SK-N-SH treated with all-trans-retinoic acid at 6 μM for 48 hours (cell line): ENCODE measurements around the gene SAE1.

Experiments
- ARNTL ChIP-seq: fragments of 450-650 bp; formaldehyde crosslinking; IDR thresholded peaks from 2 replicates; pipeline ENCODE4 v1.5.0; 2020; ENCODE audit warnings: low read depth, mild to moderate bottlenecking, moderate library complexity, borderline replicate concordance
- BACH2 ChIP-seq: fragments of 250-450 bp; sonication (Bioruptor Pico); IDR thresholded peaks from 2 replicates; pipeline ENCODE4 v1.9.0; 2021; ENCODE audit warnings: mild to moderate bottlenecking, borderline replicate concordance
- ESRRG ChIP-seq: fragments of 250-450 bp; sonication (Bioruptor Pico); IDR thresholded peaks from 2 replicates; pipeline ENCODE4 v1.6.1; 2021; ENCODE audit warnings: mild to moderate bottlenecking
- TOX ChIP-seq: fragments of 250-450 bp; sonication (Bioruptor Pico); IDR thresholded peaks from 2 replicates; pipeline ENCODE4 v1.8.0; 2021; ENCODE audit warnings: mild to moderate bottlenecking, moderate library complexity, borderline replicate concordance
- ZFP3 ChIP-seq: fragments of 250-450 bp; sonication (Bioruptor Pico); IDR thresholded peaks from 2 replicates; pipeline ENCODE4 v1.5.0; 2020; ENCODE audit warnings: mild to moderate bottlenecking, moderate library complexity
- ZNF565 ChIP-seq: fragments of 450-650 bp; formaldehyde crosslinking; conservative IDR thresholded peaks from 2 replicates; pipeline ENCODE4 v1.5.0; 2020; ENCODE audit warnings: low read depth, mild to moderate bottlenecking, moderate library complexity
- ZNF8 ChIP-seq: fragments of 450-650 bp; formaldehyde crosslinking; IDR thresholded peaks from 2 replicates; pipeline ENCODE4 v1.5.0; 2020; ENCODE audit warnings: mild to moderate bottlenecking, moderate library complexity
- TF ChIP-seq, protein P1 (sequence below): fragments of 250-450 bp; sonication (Bioruptor Pico); IDR thresholded peaks from 2 replicates; pipeline ENCODE4 v1.8.0; 2020; ENCODE audit warnings: mild to moderate bottlenecking, moderate library complexity, borderline replicate concordance
- TF ChIP-seq, protein P2 (sequence below): fragments of 250-450 bp; sonication (Bioruptor Pico); IDR thresholded peaks from 2 replicates; pipeline ENCODE4 v1.5.1; 2021; ENCODE audit warnings: mild to moderate bottlenecking, moderate library complexity
- TF ChIP-seq, protein P3 (sequence below): fragments of 250-450 bp; sonication (Bioruptor Pico); IDR thresholded peaks from 2 replicates; pipeline ENCODE4 v1.8.0; 2021; ENCODE audit warnings: low read depth, mild to moderate bottlenecking, moderate library complexity, borderline replicate concordance

DNA sequence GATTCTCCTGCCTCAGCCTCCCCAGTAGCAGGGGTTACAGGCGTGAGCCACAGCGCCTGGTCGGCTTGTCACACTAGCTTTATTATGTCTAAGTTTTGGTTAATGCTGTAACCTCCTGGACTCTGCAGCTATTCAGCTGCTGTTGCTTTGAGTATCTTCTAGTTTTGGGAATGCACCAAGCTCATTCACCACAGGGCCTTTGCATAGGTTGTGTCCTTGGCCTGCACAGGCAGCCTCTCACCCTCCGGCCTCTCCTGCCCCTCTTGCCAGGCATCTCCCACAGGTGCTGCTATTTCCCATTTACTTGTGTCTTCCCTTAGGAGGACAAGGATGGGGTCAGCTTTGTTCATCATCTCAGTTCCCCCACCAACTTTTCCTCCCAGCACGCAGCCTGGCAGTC, 123.3 kb downstream of the SAE1 start:
- TF ChIP-seq ARNTL (CRISPR knock-in tag) (no peak), ZFP3 (CRISPR knock-in tag) (no peak), ZNF8 (no peak), TOX (CRISPR knock-in tag) (no peak), BACH2 (CRISPR knock-in tag) (no peak), ZNF565 (no peak), ESRRG (CRISPR knock-in tag) (no peak)
- TF ChIP-seq, protein P1, sequence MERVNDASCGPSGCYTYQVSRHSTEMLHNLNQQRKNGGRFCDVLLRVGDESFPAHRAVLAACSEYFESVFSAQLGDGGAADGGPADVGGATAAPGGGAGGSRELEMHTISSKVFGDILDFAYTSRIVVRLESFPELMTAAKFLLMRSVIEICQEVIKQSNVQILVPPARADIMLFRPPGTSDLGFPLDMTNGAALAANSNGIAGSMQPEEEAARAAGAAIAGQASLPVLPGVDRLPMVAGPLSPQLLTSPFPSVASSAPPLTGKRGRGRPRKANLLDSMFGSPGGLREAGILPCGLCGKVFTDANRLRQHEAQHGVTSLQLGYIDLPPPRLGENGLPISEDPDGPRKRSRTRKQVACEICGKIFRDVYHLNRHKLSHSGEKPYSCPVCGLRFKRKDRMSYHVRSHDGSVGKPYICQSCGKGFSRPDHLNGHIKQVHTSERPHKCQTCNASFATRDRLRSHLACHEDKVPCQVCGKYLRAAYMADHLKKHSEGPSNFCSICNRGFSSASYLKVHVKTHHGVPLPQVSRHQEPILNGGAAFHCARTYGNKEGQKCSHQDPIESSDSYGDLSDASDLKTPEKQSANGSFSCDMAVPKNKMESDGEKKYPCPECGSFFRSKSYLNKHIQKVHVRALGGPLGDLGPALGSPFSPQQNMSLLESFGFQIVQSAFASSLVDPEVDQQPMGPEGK (CRISPR knock-in tag): no peak
- TF ChIP-seq, protein P2, sequence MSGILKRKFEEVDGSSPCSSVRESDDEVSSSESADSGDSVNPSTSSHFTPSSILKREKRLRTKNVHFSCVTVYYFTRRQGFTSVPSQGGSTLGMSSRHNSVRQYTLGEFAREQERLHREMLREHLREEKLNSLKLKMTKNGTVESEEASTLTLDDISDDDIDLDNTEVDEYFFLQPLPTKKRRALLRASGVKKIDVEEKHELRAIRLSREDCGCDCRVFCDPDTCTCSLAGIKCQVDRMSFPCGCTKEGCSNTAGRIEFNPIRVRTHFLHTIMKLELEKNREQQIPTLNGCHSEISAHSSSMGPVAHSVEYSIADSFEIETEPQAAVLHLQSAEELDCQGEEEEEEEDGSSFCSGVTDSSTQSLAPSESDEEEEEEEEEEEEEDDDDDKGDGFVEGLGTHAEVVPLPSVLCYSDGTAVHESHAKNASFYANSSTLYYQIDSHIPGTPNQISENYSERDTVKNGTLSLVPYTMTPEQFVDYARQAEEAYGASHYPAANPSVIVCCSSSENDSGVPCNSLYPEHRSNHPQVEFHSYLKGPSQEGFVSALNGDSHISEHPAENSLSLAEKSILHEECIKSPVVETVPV: no peak
- TF ChIP-seq, protein P3, sequence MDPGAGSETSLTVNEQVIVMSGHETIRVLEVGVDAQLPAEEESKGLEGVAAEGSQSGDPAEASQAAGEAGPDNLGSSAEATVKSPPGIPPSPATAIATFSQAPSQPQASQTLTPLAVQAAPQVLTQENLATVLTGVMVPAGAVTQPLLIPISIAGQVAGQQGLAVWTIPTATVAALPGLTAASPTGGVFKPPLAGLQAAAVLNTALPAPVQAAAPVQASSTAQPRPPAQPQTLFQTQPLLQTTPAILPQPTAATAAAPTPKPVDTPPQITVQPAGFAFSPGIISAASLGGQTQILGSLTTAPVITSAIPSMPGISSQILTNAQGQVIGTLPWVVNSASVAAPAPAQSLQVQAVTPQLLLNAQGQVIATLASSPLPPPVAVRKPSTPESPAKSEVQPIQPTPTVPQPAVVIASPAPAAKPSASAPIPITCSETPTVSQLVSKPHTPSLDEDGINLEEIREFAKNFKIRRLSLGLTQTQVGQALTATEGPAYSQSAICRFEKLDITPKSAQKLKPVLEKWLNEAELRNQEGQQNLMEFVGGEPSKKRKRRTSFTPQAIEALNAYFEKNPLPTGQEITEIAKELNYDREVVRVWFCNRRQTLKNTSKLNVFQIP (CRISPR knock-in tag): no peak
